Smooth muscle cell (in vitro differentiated cells): ENCODE results near the gene PHACTR3. TPM values are rescaled to one million over a fixed set of nuclear protein-coding genes. Genes with fewer than 3 reads are reported as not detected.

Source experiments
- DNase-seq: peaks from one replicate; lab custom pipeline; 2025; ENCODE audit not compliant: unreplicated experiment; lab: John Stamatoyannopoulos, UW
- H2AFZ ChIP-seq: fragments of 200-600 bp; sonication (generic); 2 replicates; pipeline ENCODE4 v1.6.0; 2016; ENCODE audit warnings: antibody characterized with exemption, low read depth, mild to moderate bottlenecking
- H3F3A ChIP-seq: fragments of 200-600 bp; sonication (generic); 2 replicates; pipeline ENCODE4 v1.6.0; 2017; ENCODE audit warnings: antibody characterized with exemption, low read depth
- H3K27ac ChIP-seq: fragments of 200-600 bp; sonication (generic); 2 replicates; pipeline ENCODE4 v1.5.1; 2016; ENCODE audit warnings: low read depth, mild to moderate bottlenecking
- H3K27me3 ChIP-seq: fragments of 200-600 bp; sonication (generic); 2 replicates; pipeline ENCODE4 v1.6.1; 2016; ENCODE audit warnings: low read depth, mild to moderate bottlenecking
- H3K36me3 ChIP-seq: fragments of 200-600 bp; sonication (generic); 2 replicates; pipeline ENCODE4 v1.5.1; 2016; ENCODE audit warnings: low read depth
- H3K4me1 ChIP-seq: fragments of 200-600 bp; sonication (generic); 2 replicates; pipeline ENCODE4 v1.5.1; 2016; ENCODE audit warnings: low read depth
- H3K4me2 ChIP-seq: fragments of 200-600 bp; sonication (generic); 2 replicates; pipeline ENCODE4 v1.6.0; 2016; ENCODE audit warnings: mild to moderate bottlenecking
- H3K4me3 ChIP-seq: fragments of 200-600 bp; sonication (generic); 2 replicates; pipeline ENCODE4 v1.5.1; 2016; ENCODE audit warnings: mild to moderate bottlenecking
- H3K79me2 ChIP-seq: fragments of 200-600 bp; sonication (generic); 2 replicates; pipeline ENCODE4 v1.6.0; 2016; ENCODE audit warnings: low read depth, mild to moderate bottlenecking
- H3K9ac ChIP-seq: fragments of 200-600 bp; sonication (generic); 2 replicates; pipeline ENCODE4 v1.6.0; 2016; ENCODE audit warnings: low read depth
- H3K9me3 ChIP-seq: fragments of 200-600 bp; sonication (generic); replicated peaks from 2 replicates; pipeline ENCODE4 v1.5.1; 2016; ENCODE audit warnings: low read depth
- H4K20me1 ChIP-seq: fragments of 200-600 bp; sonication (generic); 2 replicates; pipeline ENCODE4 v1.6.0; 2016; ENCODE audit warnings: low read depth
- WGBS: methylation state at CpG from one replicate; pipeline ENCODE4 v1.1.7; 2016; ENCODE audit warnings: low lambda C conversion rate; 5-methylcytosine and 5-hydroxymethylcytosine counted together
- polyA plus RNA-seq: library from polyadenylated mRNA; unstranded; fragments of >200 nt; fragmentation: Nextera tagmentation; extraction: Ambion mirVana; gene quantifications from 2 replicates; pipeline ENCODE4 v1.2.1, GENCODE V29; 2016
- total RNA-seq: library from RNA; depleted of rRNA; stranded (reverse); fragments of >200 nt; gene quantifications from 2 replicates; pipeline ENCODE4 v1.2.3, GENCODE V29; 2014
- TF ChIP-seq, protein P1 (sequence below): fragments of 200-600 bp; sonication (generic); IDR thresholded peaks from 2 replicates; pipeline ENCODE4 v1.5.1; 2017; ENCODE audit warnings: borderline replicate concordance, mild to moderate bottlenecking, antibody characterized with exemption; ENCODE audit not compliant: insufficient read depth, poor library complexity, severe bottlenecking

Gene PHACTR3
- total and polyA plus RNA-seq, 2 experiments from 2014 or later: 0.76 to 2.6 TPM

DNA sequence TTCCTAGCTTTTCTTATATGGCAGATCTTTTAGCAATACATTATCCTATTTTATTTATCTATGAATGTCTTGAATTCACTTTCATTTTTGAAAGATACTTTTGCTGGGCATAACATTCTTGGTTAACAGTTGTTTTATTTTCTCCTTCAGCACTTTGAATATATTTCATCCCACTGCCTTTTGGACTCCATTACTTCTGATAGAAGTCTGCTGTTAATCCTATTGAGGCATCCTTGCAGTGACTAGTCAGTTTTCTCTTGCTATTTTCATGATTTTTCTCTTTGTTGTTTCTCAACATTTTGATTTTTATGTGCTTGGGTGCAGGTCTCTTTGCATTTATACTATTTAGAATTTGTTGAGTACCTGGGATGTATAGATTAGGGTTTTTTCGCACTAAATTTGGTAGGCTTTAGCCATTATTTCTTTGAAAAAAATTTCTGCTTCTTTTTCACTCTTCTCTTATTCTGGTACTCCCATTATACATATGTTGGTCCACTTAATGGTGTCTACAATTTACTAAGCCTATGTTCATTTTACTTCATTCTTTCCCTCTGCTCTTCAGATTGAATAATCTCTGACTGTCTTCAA is 53.2 kb downstream of the PHACTR3 start:
- H3K9ac ChIP-seq: no peak overlapping the region

DNA sequence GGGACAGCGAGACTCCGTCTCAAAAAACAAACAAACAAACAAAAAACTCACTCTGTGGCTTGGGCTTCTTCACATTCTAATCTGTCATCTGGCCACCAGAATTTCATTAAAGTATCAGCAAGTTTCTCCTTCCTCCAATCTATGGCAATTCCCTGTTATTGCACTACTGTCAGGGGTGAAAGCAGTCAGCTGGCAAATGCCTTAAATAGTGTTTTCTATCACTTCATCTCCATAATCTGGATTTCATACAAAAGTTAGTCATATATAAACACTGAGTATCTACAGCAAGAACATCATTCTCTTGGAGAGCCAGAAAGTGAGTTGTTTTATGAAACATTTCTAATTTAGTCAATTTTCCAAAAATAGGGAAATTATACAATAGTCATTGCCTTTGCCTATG is 56.1 kb downstream of the PHACTR3 start:
- 80% methylated on average over 2 of the region's 2 CpGs for WGBS
- H3F3A ChIP-seq: no peaks in the 10 kb centered on the region
- no peaks in the 10 kb centered on the region for H3K27me3 ChIP-seq

More for the DNA sequence above, 53.2 kb downstream of the PHACTR3 start:
- no peaks in the 10 kb centered on the region for H3K79me2 ChIP-seq
- no peaks in the 10 kb centered on the region for H3K27me3 ChIP-seq
- WGBS: 39% methylated on average over 1 of the region's 1 CpG
- peaks cover 9% of the 10 kb centered on the region for H3K9me3 ChIP-seq
- TF ChIP-seq, protein P1, sequence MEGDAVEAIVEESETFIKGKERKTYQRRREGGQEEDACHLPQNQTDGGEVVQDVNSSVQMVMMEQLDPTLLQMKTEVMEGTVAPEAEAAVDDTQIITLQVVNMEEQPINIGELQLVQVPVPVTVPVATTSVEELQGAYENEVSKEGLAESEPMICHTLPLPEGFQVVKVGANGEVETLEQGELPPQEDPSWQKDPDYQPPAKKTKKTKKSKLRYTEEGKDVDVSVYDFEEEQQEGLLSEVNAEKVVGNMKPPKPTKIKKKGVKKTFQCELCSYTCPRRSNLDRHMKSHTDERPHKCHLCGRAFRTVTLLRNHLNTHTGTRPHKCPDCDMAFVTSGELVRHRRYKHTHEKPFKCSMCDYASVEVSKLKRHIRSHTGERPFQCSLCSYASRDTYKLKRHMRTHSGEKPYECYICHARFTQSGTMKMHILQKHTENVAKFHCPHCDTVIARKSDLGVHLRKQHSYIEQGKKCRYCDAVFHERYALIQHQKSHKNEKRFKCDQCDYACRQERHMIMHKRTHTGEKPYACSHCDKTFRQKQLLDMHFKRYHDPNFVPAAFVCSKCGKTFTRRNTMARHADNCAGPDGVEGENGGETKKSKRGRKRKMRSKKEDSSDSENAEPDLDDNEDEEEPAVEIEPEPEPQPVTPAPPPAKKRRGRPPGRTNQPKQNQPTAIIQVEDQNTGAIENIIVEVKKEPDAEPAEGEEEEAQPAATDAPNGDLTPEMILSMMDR: no peak
- no peak overlapping the region for H2AFZ ChIP-seq
- no peaks in the 10 kb centered on the region for H3K36me3 ChIP-seq
- no peaks in the 10 kb centered on the region for H3K4me1 ChIP-seq
- no peak overlapping the region for H3K4me2 ChIP-seq
- no peaks in the 10 kb centered on the region for H4K20me1 ChIP-seq
- no peak overlapping the region for H3K4me3 ChIP-seq
- H3K27ac ChIP-seq: no peak overlapping the region
- no peak for DNase-seq
- no peaks in the 10 kb centered on the region for H3F3A ChIP-seq

DNA sequence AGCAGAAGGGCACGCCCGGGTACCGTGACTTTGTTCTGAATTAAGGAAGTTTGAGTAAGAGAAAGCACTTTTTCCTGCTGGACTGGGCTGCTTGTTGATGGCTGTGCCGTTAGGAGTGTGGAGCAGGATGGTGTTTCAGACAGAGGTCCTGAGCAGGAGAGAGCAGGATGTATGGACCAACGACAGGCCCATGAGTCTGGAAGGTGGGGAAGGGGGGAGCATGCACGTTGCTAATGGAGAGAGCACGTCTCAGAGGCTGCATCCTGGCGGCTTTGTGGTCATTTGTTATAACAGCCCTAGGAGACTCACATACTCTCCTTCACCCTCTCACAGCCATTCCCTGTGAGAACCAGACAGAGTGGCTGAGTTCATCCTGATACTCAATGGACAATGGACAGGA is 56.8 kb downstream of the PHACTR3 start:
- peaks cover 9% of the 10 kb centered on the region for H3K9me3 ChIP-seq
- 73% methylated on average over 8 of the region's 8 CpGs for WGBS
- no peaks in the 10 kb centered on the region for H3F3A ChIP-seq
- no peaks in the 10 kb centered on the region for H4K20me1 ChIP-seq
- H3K27me3 ChIP-seq: no peaks in the 10 kb centered on the region
- no peaks in the 10 kb centered on the region for H3K79me2 ChIP-seq
- H3K36me3 ChIP-seq: no peaks in the 10 kb centered on the region
- H3K4me1 ChIP-seq: no peaks in the 10 kb centered on the region
- H3K4me3 ChIP-seq: no peak overlapping the region
- no peak overlapping the region for H3K27ac ChIP-seq
- H3K4me2 ChIP-seq: no peak overlapping the region
- no peak overlapping the region for H3K9ac ChIP-seq
- H2AFZ ChIP-seq: no peak overlapping the region
- DNase-seq: no peak
- TF ChIP-seq, protein P1: no peak

More for the DNA sequence above, 56.1 kb downstream of the PHACTR3 start:
- Histone ChIP-seq H3K9me3 (peaks cover 9% of the 10 kb centered on the region), H3K27ac (no peak overlapping the region), H4K20me1 (no peaks in the 10 kb centered on the region), H3K79me2 (no peaks in the 10 kb centered on the region), H3K9ac (no peak overlapping the region), H2AFZ (no peak overlapping the region), H3K36me3 (no peaks in the 10 kb centered on the region), H3K4me2 (no peak overlapping the region), H3K4me3 (no peak overlapping the region), H3K4me1 (no peaks in the 10 kb centered on the region)
- no peak for DNase-seq
- TF ChIP-seq, protein P1: no peak

DNA sequence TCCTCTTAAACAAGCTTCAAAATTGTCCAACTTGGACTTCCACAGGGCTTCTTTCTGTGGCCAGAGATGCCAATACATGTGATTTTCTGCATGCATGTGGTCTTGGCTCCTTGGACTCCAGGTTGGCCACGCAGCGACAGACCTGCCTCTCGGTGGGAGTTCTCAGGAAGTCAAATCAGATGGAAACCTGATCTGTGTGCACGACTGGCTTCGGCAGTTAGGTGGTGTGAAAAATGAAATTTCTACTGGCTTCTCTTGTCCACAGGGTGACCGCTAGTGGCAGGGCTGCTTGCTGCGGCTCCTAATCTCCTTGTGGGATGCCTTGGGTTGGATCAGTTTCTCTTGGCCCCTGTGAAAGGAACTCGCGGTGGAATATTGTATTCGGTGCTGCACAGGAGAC is 57.3 kb downstream of the PHACTR3 start:
- Histone ChIP-seq H2AFZ (no peak overlapping the region), H3K9ac (no peak overlapping the region), H3K9me3 (peaks cover 9% of the 10 kb centered on the region), H3K4me2 (no peak overlapping the region), H3K79me2 (no peaks in the 10 kb centered on the region), H4K20me1 (no peaks in the 10 kb centered on the region), H3F3A (no peaks in the 10 kb centered on the region), H3K27me3 (no peaks in the 10 kb centered on the region), H3K36me3 (no peaks in the 10 kb centered on the region), H3K4me1 (no peaks in the 10 kb centered on the region), H3K27ac (no peak overlapping the region), H3K4me3 (no peak overlapping the region)
- TF ChIP-seq, protein P1: no peak
- WGBS: 78% methylated on average over 10 of the region's 10 CpGs
- DNase-seq: no peak
